SW 1271 (cell line): Measurements from ENCODE around the gene SERTAD2.
A peak's percentile ranks its signal among the peaks of the same experiment; 100 is the strongest.

Experiments
- DNase-seq, 2 experiments: peaks; one replicate each; lab custom pipeline; 2025; lab: John Stamatoyannopoulos, UW

Gene SERTAD2

DNA sequence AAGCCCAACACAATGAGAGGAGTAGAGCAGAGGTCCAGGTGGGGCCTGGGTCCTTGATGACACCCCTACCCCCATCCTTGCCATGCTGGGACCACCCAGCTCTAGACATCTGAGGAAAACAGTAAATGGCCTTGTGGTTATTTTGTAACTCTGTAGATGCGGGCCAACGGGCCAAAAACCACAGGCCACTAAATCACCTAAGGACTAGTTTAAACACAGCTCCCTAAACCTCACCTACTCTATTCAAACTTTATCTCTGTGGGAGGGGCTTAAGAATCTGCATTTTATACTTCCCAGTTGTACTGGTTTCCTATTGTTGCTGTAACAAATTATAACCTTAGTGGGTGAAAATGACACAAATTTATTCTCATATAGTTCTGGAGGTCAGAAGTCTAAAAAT is 19.0 kb upstream of the SERTAD2 start:
- no peak for DNase-seq

DNA sequence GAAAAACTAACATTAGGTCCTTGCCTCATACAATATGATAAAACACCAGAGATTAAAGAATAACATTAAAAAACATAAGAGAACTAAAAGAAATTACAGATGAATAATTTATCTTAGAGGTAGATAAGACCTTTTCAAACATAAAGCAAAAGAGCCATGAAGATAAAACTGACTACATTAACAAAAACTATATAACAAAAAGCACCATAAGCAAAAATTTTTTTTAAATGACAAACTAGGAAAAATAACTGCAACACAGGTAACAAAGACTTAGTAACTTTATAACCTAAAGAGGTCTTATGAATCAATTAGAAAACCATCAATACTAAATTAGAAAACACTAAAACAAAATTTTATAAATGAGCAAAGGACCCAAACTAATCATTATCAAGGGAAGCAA is 16.3 kb upstream of the SERTAD2 start:
- DNase-seq = no peak

DNA sequence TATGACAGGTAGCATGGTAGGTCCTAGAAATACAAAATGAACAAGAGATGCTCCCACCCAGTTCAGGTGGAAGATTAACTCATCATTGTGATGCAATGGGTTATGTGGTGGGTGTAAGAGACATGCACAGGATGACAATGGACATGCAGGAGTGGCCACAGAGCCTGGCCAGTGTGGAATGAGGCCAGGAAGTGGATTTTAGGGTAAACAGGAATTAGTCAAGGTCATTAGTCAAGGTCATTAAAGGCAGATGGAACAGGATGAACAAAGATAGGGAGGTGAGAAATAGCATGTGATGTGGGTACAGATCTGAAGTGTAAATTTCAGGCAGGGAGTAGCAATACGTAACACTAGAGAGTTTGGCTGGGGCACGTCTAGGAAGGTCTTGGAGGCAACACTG is 15.6 kb upstream of the SERTAD2 start:
- DNase-seq = no peak

GRCh38 chr2:64668542-64668941 is 14.8 kb upstream of the SERTAD2 start:
- no peak for DNase-seq

GRCh38 chr2:64667535-64667934 is 13.8 kb upstream of the SERTAD2 start:
- no peak for DNase-seq

DNA sequence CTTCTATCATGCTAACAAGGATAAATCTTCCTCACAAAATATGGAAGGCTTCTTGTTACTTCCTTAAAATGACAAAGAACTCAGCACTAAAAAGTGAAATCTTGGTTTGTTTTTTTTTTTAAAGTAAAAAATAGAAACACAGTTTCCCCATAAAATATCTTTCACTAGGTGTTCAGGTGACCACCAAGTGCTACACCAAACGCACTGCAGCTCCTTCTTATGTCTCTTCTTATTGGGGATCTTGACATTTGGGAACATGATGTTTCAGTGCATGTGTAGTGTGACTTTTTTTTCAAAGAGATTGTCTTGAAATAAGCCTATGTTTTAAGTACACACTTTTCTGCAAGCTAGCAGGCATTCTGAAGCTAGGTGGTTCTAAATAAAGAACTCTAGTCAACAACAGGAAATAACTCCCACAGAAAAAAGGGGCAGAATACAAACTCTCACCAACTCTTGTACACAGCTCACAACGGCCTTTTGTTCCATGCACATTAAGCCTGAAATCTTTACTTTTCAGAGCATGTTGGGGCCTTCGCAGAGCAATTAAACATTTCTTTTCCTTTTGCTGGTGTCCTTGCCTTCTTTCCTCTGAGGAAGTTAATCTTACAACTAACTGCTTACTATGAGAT is 13.2 kb upstream of the SERTAD2 start:
- no peak for DNase-seq

- no peak for DNase-seq
These were observed 12.0 kb upstream of the SERTAD2 start for GRCh38 chr2:64665709-64666108.

DNA sequence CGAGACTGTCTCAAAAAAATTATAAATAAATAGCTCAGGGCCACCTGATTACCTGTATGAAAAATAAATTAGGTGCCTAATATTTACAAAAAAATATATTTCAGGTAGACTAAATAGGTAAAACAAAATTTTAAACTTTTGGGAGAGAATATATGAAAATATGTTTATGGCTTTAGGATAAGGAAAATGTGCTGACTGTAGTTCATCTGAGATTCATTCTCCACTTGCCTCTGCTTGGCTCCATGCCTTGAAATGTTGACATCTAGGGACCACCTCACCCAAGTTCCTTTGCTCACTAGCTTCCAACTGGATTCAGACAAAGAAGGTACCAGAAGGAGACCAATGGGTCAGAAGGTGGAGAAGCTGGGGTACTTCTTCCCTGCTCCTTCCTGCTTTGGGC is 9.7 kb upstream of the SERTAD2 start:
- DNase-seq = no peak

- no peak for DNase-seq
These were observed 8.0 kb upstream of the SERTAD2 start for GRCh38 chr2:64661741-64662169.

- DNase-seq = no peak
These were observed 5.5 kb upstream of the SERTAD2 start for GRCh38 chr2:64659252-64659651.

DNA sequence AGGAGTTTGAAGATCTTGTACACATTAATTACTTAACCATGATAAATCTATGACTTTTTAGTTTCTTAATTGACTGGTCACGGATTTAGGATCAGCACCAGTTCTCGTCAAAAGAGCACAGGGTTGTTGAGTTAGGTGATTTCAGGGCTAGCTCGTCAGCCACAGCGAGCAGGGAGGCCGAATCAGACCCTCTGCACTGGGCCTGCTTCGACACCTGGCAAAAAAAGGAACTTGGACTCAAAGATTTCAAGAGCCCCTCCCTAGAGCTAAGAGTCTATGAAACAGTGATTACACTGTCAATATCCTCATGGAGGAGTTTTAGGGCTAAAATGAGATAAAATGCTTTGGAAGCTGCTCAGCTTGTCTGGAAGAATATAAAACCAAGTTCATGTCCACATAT is 4.6 kb upstream of the SERTAD2 start:
- no peak for DNase-seq

DNA sequence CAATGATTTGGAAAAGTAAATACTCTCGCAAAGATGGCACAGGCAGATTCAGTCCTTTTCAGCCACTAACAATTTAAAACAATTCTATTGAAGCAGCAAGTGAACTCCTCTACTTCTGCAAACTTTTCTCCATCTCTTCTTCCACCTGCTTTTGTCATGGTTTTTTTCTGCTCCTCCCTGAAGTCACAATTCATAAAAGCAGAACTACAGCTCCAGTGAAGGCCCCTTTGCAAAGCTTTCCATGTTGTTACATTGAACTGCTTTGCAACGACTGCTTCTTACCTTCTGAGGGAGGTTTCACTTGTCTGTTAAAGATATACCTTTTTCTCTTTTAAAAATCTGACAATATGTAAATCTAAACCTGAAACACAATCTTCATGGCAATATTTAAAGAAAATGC is 3.7 kb upstream of the SERTAD2 start:
- no peak for DNase-seq

- no peak for DNase-seq
These were observed 2.7 kb upstream of the SERTAD2 start for GRCh38 chr2:64656379-64656778.

DNA sequence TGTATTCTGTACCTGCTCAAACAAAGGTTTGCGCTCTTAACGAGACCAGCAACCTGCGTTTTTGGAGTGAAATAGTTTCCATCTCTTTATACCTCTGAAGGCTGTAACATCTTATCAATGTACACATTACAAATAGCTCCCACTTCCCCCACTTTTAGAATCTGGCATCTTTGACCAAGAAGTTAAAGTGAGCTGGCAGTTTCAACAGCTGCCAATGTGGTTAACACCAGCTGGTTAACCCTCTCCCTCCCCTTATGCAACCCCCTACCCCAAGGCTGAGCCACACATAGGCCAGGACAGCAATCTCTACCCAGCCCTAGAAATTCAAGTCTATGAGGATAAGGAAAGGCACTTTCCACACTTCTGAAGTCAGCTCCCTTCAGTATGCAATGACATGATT is 2.2 kb upstream of the SERTAD2 start:
- no peak for DNase-seq

DNA sequence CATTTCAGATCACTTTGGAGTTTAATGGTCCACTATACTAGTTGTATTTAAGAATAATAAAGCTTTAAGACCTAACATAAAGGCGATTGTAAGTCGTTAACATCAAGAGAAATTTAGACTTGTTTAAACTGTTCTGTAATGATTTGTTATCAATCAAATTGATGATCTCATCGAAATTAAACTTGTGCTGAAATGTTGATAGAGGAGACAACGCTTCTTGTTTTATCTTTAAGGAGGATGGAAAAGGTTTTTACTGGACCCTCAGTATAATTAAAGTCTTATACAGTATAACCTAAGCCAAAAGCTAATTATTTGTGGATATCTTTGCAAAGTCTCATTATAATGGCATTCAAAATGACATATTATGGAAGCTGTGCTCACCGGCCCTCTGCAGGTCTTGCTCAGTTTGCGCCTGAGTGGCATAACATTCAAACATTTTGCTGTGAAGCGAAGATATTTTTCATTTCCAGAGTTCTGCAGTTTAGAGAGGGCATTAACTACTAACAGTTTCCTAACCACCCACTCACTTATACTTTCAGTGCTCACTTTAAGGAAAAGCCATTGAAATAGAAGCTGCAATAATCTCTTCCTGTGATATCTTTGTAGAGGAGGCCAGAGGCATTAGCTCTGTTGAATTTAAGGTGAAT is 1.4 kb upstream of the SERTAD2 start:
- peak in 1 of 2 experiments; percentile 23 for DNase-seq

DNA sequence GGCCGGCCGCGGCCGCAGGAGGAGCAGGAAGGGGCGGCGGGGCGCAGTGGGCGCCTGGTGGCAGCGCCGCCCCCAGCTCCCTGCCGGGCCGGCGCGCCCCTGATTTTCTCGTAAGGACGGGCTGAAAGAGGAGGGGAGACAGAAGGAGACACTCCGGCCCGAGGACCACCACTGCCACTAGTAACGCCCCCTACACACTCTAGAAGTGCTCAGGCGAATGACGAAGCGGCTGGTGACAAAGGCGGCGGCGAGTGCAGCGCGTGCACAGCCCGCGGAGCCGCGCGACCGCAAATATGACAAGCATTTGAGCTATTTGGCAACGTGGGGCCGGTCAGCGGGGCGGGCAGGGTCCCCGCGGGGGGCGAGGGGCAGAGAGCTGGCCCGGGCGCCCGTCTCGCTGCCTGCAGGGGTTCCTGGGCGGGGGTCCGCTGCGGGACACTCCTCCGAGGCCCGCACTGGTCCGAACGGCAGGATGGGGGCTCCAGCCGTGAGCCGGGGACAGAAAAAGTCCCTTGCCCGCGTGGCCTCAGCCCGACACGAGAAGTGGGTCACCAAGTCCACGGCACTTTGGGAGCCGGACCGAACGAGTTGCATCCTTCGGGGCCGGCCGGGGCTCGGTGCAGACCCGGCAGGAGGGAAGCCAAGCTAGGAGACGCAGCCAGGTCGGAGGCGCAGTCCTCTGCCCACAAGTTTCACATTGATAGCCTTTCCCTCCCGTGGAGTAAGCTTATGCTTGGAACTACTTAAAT is 524 bp upstream of the SERTAD2 start:
- peak; percentile 65 to 86 for DNase-seq

DNA sequence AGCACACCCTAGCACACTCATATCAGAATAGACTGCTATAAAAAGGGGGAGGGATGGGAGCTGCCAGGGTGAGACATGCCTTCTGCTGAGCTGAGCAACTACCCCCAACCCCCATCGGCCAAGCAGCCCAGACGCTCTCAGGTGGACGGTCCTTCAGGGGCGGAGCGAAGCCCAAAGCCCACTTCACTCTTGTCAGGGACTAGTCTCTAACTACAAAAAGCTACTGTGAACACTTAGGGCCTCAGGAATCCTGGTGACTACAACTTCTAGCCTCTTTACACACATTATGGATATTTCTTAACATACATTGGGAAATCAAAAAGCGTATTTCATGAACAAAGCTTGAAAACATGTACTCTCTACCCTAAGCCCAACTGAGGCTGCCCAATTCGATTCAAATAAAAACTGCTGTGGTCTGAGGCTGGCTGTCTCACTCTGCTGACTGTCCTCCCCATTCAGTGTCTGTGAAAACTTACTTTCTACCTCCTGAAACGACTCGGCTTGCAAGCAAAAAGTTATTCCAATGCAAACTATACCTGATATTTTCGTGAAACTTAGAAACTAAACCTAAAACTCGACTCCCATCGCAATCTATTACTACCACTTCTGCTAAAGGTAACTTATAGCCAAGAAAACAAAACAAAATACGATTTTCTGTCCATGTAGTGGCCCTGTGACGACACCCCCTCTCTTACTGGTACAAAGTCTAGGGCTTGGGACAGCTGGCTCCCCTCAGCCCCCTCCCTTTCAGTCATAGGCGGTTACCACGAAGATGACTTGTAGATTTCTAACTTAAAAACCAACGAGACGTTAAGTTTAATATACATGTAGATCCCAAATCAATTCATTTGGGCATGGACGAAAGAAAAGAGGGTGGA is 1.2 kb downstream of the SERTAD2 start:
- peak in 1 of 2 experiments; percentile 30 for DNase-seq

DNA sequence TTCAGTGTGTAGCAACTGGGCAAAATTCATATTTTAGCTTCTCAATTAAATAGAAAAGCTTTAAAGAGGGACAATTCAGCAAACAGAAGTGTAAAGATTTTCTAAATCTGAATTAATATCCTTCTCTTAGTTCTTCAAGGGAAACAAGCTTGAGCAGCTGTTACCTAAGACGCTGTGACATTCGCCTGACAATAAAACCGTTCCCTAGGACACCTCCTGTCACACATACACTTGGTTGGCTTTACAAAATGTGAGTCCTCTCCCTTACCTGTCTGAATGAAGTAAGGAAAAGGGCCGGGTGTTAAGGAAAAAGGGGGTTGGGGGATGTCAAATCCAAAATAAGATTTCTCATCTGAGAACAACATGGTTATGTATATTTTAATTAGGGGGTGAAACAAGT is 2.1 kb downstream of the SERTAD2 start:
- DNase-seq = no peak

DNA sequence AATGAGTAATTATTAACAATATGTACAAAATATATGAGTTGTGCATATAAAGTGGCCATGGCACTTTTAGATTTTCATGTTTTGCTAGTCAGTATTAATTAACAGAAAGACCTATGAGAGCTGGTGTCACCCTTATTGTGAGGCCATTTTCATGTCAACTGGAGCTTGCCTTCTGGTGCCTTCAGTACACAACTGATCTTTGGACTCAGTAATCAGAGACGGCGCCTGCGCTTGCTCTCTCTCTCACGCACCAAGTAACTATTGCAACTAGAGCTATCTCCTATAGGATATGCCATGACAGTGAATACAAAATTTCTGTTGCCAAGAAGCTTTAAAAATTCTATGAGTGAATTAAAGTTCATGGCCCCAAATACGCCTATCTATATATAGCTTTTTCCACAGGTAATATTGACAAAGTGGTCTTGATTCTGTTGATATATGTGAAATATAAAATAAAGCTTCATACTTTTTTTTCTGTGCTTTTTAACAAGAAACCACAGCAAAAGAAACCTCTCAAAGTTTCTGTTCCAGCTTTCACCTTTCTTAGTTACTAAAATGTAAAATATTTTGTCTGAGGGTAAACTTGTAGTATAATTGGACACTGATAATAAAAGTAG is 2.9 kb downstream of the SERTAD2 start:
- DNase-seq = no peak

- DNase-seq = no peak
These were observed 3.4 kb downstream of the SERTAD2 start for GRCh38 chr2:64650296-64650695.

DNA sequence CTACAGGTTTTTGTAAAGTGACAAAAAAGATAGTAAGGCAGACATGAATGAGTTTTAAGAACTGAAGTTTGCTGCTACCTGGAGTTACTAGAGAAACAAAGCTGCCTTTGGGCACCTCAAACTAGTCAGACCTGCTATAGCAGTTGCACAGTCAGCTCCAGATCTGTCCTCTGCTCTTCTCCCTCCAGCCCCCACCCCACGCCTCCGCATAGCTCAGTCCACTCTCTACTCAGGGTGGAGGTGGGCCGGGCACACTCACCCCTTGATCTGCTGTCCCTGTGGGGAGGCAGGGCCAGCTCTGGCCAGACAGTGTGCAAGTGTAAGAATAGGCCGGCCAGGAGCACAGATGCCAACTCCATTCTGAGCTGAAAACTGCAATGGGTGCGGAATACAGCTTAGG is 4.1 kb downstream of the SERTAD2 start:
- no peak for DNase-seq

DNA sequence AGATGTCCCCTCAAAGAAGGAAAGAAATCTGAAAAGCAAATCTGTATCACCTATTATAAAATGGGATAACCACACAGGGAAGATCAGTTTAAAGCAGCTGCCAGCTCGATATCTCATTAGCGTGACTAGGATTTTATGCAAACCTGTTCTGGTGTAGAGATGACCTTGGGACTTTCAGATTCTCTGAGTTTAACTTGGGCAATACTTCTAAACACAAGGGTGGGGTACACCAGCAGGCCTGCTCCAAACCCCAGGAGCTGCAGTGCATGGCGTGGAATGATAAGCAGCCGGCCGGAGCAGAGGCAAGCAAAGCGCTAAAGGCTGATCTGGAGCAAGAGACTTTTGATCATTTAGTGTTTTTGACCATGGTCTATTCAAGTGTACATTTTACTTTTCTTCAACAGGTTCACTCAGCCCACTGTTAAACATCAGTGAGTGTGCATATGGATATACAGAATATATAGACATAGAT is 4.7 kb downstream of the SERTAD2 start:
- DNase-seq = no peak
